Esophagus squamous epithelium (tissue), 5 donors: ENCODE measurements around the gene TRIM9. TPM values are rescaled to one million over a fixed set of nuclear protein-coding genes. Genes with fewer than 3 reads are reported as not detected.

Source experiments
- DNase-seq: peaks from one replicate; lab custom pipeline; 2025; lab: John Stamatoyannopoulos, UW
- H3K27ac ChIP-seq, 4 donors: fragments of 200-600 bp; sonication (generic); one replicate each; pipeline ENCODE4 v1.5.1; 2016 to 2019; ENCODE audit warnings: mild to moderate bottlenecking in 1 of 4
- H3K27me3 ChIP-seq, 4 donors: fragments of 200-600 bp; sonication (generic); 1 replicate in 3 of 4; 2 replicates in 1 of 4; pipeline versions ENCODE4 v1.5.1 to v1.6.0; 2017 to 2021; ENCODE audit warnings: antibody characterized with exemption in 1 of 4
- H3K36me3 ChIP-seq, 3 donors: fragments of 200-600 bp; sonication (generic); one replicate each; pipeline ENCODE4 v1.5.1; 2016 to 2019
- H3K4me1 ChIP-seq, 3 donors: fragments of 200-600 bp; sonication (generic); one replicate each; pipeline ENCODE4 v1.5.1; 2017 to 2019
- H3K4me3 ChIP-seq, 4 donors: fragments of 200-600 bp; sonication (generic); 1 replicate in 3 of 4; 2 replicates in 1 of 4; pipeline ENCODE4 v1.5.1; 2016 to 2019; ENCODE audit warnings: mild to moderate bottlenecking in 2 of 4, moderate library complexity in 1 of 4
- H3K9me3 ChIP-seq, 3 donors: fragments of 200-600 bp; sonication (generic); one replicate each; pipeline ENCODE4 v1.5.1; 2016 to 2019
- POLR2A ChIP-seq, 4 donors: fragments of 450-650 bp; IDR thresholded peaks; one replicate each; pipeline ENCODE4 v1.6.1; 2017; ENCODE audit warnings: antibody characterized with exemption in 4 of 4, mild to moderate bottlenecking in 4 of 4, moderate library complexity in 3 of 4
- WGBS, 2 donors: methylation state at CpG; one replicate each; pipeline ENCODE4 v1.1.5; 2018; 5-methylcytosine and 5-hydroxymethylcytosine counted together
- intact Hi-C: fragments of 100-400 bp; cut with DNase I; formaldehyde crosslinking; loops from one replicate; pipeline ENCODE4 v1.15.0; 2022
- total RNA-seq, 4 donors: library from RNA; depleted of rRNA; stranded (reverse); fragments of >200 nt; gene quantifications; one replicate each; pipeline ENCODE4 v1.1.0, GENCODE V29; 2016
- TF ChIP-seq, protein P1 (sequence below), 6 experiments: fragments of 450-650 bp in 4 of 6; fragments of 200-600 bp in 2 of 6; sonication (generic) in 2 of 6; IDR thresholded peaks; one replicate each; pipeline ENCODE4 v1.5.1; 2016 to 2019; ENCODE audit warnings: antibody characterized with exemption in 6 of 6, mild to moderate bottlenecking in 4 of 6, moderate library complexity in 4 of 6
- donor health status: DM: yes; HTN: yes; CAD: no.

The TRIM9 gene
- total RNA-seq, 4 donors from 2014 or later: 0.09 to 3.1 (median 0.21) TPM; not detected in 1

DNA sequence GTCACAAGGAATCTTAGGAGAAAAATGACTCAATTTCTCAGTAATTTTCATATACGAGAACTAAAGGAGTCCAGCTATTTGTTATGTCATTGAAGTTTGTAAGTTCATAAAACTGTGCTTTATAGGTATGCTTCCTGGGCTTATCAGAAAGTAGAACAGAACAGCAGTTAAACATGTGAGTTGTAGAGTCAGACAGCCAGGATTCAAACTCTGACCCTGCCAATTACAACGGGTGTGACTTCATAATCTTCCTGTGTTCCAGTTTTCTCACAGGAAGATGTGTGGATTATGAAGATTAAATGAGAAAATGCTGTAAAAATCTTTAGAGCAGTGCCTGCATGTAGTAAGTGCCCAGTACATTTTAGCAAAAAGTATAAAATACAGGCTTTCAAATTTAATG lies 8.9 kb downstream of the TRIM9 start:
- Histone ChIP-seq H3K27ac (no peak overlapping the region), H3K27me3 (no peaks in the 10 kb centered on the region), H3K4me3 (no peak overlapping the region), H3K36me3 (no peaks in the 10 kb centered on the region), H3K4me1 (no peaks in the 10 kb centered on the region), H3K9me3 (no peaks in the 10 kb centered on the region)
- WGBS, 2 donors: 51 to 53% methylated on average over 2 of the region's 2 CpGs
- intact Hi-C loops: no loop called here
- no peak for DNase-seq
- TF ChIP-seq, protein P1, sequence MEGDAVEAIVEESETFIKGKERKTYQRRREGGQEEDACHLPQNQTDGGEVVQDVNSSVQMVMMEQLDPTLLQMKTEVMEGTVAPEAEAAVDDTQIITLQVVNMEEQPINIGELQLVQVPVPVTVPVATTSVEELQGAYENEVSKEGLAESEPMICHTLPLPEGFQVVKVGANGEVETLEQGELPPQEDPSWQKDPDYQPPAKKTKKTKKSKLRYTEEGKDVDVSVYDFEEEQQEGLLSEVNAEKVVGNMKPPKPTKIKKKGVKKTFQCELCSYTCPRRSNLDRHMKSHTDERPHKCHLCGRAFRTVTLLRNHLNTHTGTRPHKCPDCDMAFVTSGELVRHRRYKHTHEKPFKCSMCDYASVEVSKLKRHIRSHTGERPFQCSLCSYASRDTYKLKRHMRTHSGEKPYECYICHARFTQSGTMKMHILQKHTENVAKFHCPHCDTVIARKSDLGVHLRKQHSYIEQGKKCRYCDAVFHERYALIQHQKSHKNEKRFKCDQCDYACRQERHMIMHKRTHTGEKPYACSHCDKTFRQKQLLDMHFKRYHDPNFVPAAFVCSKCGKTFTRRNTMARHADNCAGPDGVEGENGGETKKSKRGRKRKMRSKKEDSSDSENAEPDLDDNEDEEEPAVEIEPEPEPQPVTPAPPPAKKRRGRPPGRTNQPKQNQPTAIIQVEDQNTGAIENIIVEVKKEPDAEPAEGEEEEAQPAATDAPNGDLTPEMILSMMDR (IDR thresholded peaks at IDR 0.05): no peak
- TF ChIP-seq POLR2A (IDR thresholded peaks at IDR 0.05): no peak

GRCh38 chr14:51084962-51085361 lies 9.9 kb downstream of the TRIM9 start:
- H3K36me3 ChIP-seq: no peaks in the 10 kb centered on the region
- TF ChIP-seq POLR2A (IDR thresholded peaks at IDR 0.05): no peak
- TF ChIP-seq, protein P1 (IDR thresholded peaks at IDR 0.05): no peak
- H3K4me3 ChIP-seq: no peak overlapping the region
- no peak overlapping the region for H3K27ac ChIP-seq
- H3K27me3 ChIP-seq: peaks cover 0 to 2% (median 0%) of the 10 kb centered on the region in 4 donors
- DNase-seq: no peak
- no peaks in the 10 kb centered on the region for H3K9me3 ChIP-seq
- no peaks in the 10 kb centered on the region for H3K4me1 ChIP-seq
- intact Hi-C loops: no loop called here
- WGBS, 2 donors: 73 to 93% methylated on average over 3 of the region's 3 CpGs

GRCh38 chr14:51084507-51084906 lies 10.4 kb downstream of the TRIM9 start:
- intact Hi-C loops: no loop called here
- no peak for DNase-seq
- no peak for TF ChIP-seq POLR2A (IDR thresholded peaks at IDR 0.05)
- TF ChIP-seq, protein P1 (IDR thresholded peaks at IDR 0.05): no peak

DNA sequence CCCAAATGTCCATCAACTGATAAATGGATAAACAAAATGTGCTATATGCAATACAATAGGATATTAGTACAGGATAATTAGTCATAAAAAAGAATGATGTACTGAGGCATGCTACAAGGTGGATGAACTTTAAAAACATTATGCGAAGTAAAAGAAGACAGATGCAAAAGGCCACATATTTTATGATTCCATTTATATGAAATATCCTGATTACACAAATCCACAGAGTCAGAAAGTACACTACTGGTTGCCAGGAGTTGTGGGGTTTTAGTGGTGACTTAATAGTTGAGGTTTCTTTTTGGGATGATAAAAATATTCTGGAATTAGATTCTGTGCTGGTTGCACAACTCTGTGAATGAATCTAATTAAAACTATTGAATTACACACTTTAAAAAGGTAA lies 12.6 kb downstream of the TRIM9 start:
- WGBS, 2 donors: 63 to 82% methylated on average over 1 of the region's 1 CpG
- Histone ChIP-seq H3K36me3 (no peaks in the 10 kb centered on the region), H3K27ac (no peak overlapping the region)

More at GRCh38 chr14:51084507-51084906, 10.4 kb downstream of the TRIM9 start:
- Histone ChIP-seq H3K9me3 (no peaks in the 10 kb centered on the region), H3K36me3 (no peaks in the 10 kb centered on the region), H3K4me3 (no peak overlapping the region), H3K27ac (no peak overlapping the region), H3K27me3 (peaks cover 0 to 2% (median 0%) of the 10 kb centered on the region in 4 donors), H3K4me1 (peaks cover 0 to 3% (median 0%) of the 10 kb centered on the region in 3 donors)

GRCh38 chr14:51081712-51082111 lies 13.2 kb downstream of the TRIM9 start:
- no peak overlapping the region for H3K27ac ChIP-seq
- no peaks in the 10 kb centered on the region for H3K36me3 ChIP-seq
- no peaks in the 10 kb centered on the region for H3K9me3 ChIP-seq
- peaks cover 0 to 2% (median 0%) of the 10 kb centered on the region in 4 donors for H3K27me3 ChIP-seq
- H3K4me1 ChIP-seq: peaks cover 0 to 8% (median 0%) of the 10 kb centered on the region in 3 donors
- TF ChIP-seq POLR2A (IDR thresholded peaks at IDR 0.05): no peak
- TF ChIP-seq, protein P1 (IDR thresholded peaks at IDR 0.05): no peak
- intact Hi-C loops: no loop called here
- no peak for DNase-seq
- H3K4me3 ChIP-seq: no peak overlapping the region
- WGBS, 2 donors: 59 to 76% methylated on average over 3 of the region's 3 CpGs

More for the DNA sequence above, 12.6 kb downstream of the TRIM9 start:
- H3K4me3 ChIP-seq: no peak overlapping the region
- intact Hi-C loops: no loop called here
- H3K9me3 ChIP-seq: no peaks in the 10 kb centered on the region
- H3K4me1 ChIP-seq: peaks cover 0 to 8% (median 0%) of the 10 kb centered on the region in 3 donors
- peaks cover 0 to 2% (median 0%) of the 10 kb centered on the region in 4 donors for H3K27me3 ChIP-seq
- no peak for TF ChIP-seq POLR2A (IDR thresholded peaks at IDR 0.05)
- no peak for DNase-seq

DNA sequence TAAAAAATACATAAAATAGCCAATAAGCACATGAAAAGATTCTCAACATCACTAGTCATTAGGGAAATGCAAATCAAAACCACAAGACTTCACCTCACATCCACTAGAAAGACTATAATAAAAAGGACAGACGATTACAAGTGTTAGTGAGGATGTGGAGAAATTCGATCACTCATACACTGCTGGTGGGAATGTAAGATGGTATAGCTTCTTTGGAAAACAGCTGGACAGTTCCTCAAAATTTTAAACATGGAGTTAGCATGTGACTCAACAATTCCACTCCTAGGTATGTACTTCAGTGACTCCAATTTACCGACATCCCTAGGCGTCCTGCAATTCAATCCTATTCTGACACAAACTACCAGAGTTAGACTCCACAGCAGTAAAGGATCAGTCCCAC lies 13.7 kb downstream of the TRIM9 start:
- Histone ChIP-seq H3K27me3 (peaks cover 0 to 2% (median 0%) of the 10 kb centered on the region in 4 donors), H3K9me3 (no peaks in the 10 kb centered on the region), H3K4me3 (no peak overlapping the region), H3K4me1 (peaks cover 0 to 8% (median 0%) of the 10 kb centered on the region in 3 donors), H3K27ac (no peak overlapping the region), H3K36me3 (no peaks in the 10 kb centered on the region)
- no peak for DNase-seq
- no peak for TF ChIP-seq POLR2A (IDR thresholded peaks at IDR 0.05)
- TF ChIP-seq, protein P1 (IDR thresholded peaks at IDR 0.05): no peak
- intact Hi-C loops: no loop called here
- 65 to 83% methylated on average over 4 of the region's 4 CpGs for WGBS, 2 donors
